HepG2 (cell line): ENCODE measurements around the gene CUL4B. TPM values are rescaled to one million over a fixed set of nuclear protein-coding genes. Genes with fewer than 3 reads are reported as not detected.

Experiments used
- ATAC-seq: fragments of 200-7000 bp; cut with Tn5 transposase; 3 replicates; pipeline ENCODE4 v1.9.1; 2020; ENCODE audit warnings: mild to moderate bottlenecking, moderate library complexity
- BruUV-seq: library from RNA; stranded (reverse); fragments of 400-500 nt; replicated peaks from 2 replicates; lab custom pipeline; 2021; lab: Mats Ljungman, UMichigan
- CTCF ChIA-PET: fragments of 300-600 bp; formaldehyde crosslinking; extraction: SDS; loops from one replicate; lab custom pipeline; 2021; ENCODE audit warnings: low total read pairs, inconsistent platforms, low intra/inter-chr PET ratio; lab: Yijun Ruan, JAX
- POLR2A ChIA-PET: fragments of 350-600 bp; sonication (Branson Sonifier 250); formaldehyde crosslinking; loops from one replicate; lab custom pipeline; 2020; ENCODE audit warnings: antibody characterized with exemption, inconsistent platforms; lab: Yijun Ruan, JAX
- DNase-seq: peaks from one replicate; pipeline ENCODE4 v3.0.0-alpha.2; 2015; ENCODE audit warnings: low spot score
- FAIRE-seq: peaks from 3 replicates; lab custom pipeline; 2011; peaks lifted over from hg19 to GRCh38; lab: Jason Lieb, UNC
- H2AFZ ChIP-seq: one replicate; pipeline ENCODE4 v1.6.1; 2011; ENCODE audit warnings: low read length, inconsistent platforms
- H3K27ac ChIP-seq: fragments of 300-600 bp; 3 replicates; pipeline ENCODE4 v1.8.0; 2011; ENCODE audit warnings: mixed run types, mild to moderate bottlenecking, mixed read lengths, low read length, inconsistent platforms; ENCODE audit not compliant: insufficient read depth; ENCODE audit errors: extremely low read length
- H3K27me3 ChIP-seq, 2 experiments: fragments of 200-600 bp in 1 of 2; 2 replicates in 1 of 2; 3 replicates in 1 of 2; pipeline versions ENCODE4 v1.6.0 to v1.8.0; 2011; ENCODE audit warnings: low read length in 2 of 2, mild to moderate bottlenecking in 2 of 2, moderate library complexity in 2 of 2, inconsistent platforms in 1 of 2; ENCODE audit not compliant: insufficient read depth in 2 of 2, control insufficient read depth in 1 of 2
- H3K36me3 ChIP-seq, 2 experiments: fragments of 200-600 bp in 1 of 2; replicated peaks in 1 of 2; 2 replicates in 1 of 2; 3 replicates in 1 of 2; pipeline versions ENCODE4 v1.5.1 to v1.8.0; 2011; ENCODE audit warnings: low read length in 2 of 2, inconsistent platforms in 1 of 2; ENCODE audit not compliant: insufficient read depth in 2 of 2, control insufficient read depth in 1 of 2
- H3K4me1 ChIP-seq: 2 replicates; pipeline ENCODE4 v1.5.1; 2012; ENCODE audit warnings: low read length, inconsistent platforms; ENCODE audit not compliant: insufficient read depth
- H3K4me2 ChIP-seq: 2 replicates; pipeline ENCODE4 v1.6.0; 2011; ENCODE audit warnings: low read depth, low read length, inconsistent platforms
- H3K4me3 ChIP-seq, 3 experiments: fragments of 200-600 bp in 1 of 3; sonication (generic), shearing (Covaris generic) in 1 of 3; replicated peaks in 1 of 3; 2 replicates each; pipeline ENCODE4 v1.5.1; 2011 to 2016; ENCODE audit warnings: low read length in 3 of 3, inconsistent platforms in 2 of 3, low read depth in 2 of 3, mild to moderate bottlenecking in 2 of 3, control low read depth in 1 of 3, mixed read lengths in 1 of 3; ENCODE audit not compliant: insufficient read depth in 1 of 3
- H3K79me2 ChIP-seq: one replicate; pipeline ENCODE4 v1.6.1; 2011; ENCODE audit warnings: low read length, inconsistent platforms; ENCODE audit not compliant: insufficient read depth
- H3K9ac ChIP-seq: 2 replicates; pipeline ENCODE4 v1.6.0; 2011; ENCODE audit warnings: mild to moderate bottlenecking, low read depth, low read length, inconsistent platforms; ENCODE audit not compliant: insufficient read depth
- H3K9me3 ChIP-seq: 2 replicates; pipeline ENCODE4 v1.5.1; 2012; ENCODE audit warnings: mild to moderate bottlenecking, low read length
- H4K20me1 ChIP-seq: 2 replicates; pipeline ENCODE4 v1.6.0; 2011; ENCODE audit warnings: inconsistent platforms, mild to moderate bottlenecking, low read length, moderate library complexity; ENCODE audit not compliant: insufficient read depth
- ARID5B ChIP-seq: IDR thresholded peaks from 2 replicates; pipeline ENCODE4 v1.4.0; 2020; ENCODE audit warnings: mild to moderate bottlenecking, missing genetic modification reagents
- CBX1 ChIP-seq: IDR thresholded peaks from one replicate; pipeline ENCODE4 v1.6.1; 2016; ENCODE audit warnings: antibody characterized with exemption, low read depth
- EP300 ChIP-seq, 3 experiments: sonication (generic) in 1 of 3; formaldehyde crosslinking in 1 of 3; IDR thresholded peaks; 2 replicates each; pipeline versions ENCODE4 v1.5.1 to v1.6.1; 2011 to 2020; ENCODE audit warnings: low read depth in 2 of 3, low read length in 2 of 3, borderline replicate concordance in 1 of 3, improper control_type of control experiment in 1 of 3, mild to moderate bottlenecking in 1 of 3, missing genetic modification reagents in 1 of 3, moderate library complexity in 1 of 3
- HNF4A ChIP-seq: sonication (generic); formaldehyde crosslinking; IDR thresholded peaks from 2 replicates; pipeline ENCODE4 v1.4.0; 2020; ENCODE audit warnings: missing genetic modification reagents
- ISL2 ChIP-seq: sonication (generic); formaldehyde crosslinking; IDR thresholded peaks from 2 replicates; pipeline ENCODE4 v1.5.0; 2020; ENCODE audit warnings: missing genetic modification reagents
- PAXIP1 ChIP-seq: sonication (generic); formaldehyde crosslinking; conservative IDR thresholded peaks from 2 replicates; pipeline ENCODE4 v1.4.0; 2020; ENCODE audit warnings: mild to moderate bottlenecking, missing genetic modification reagents, moderate library complexity
- ZNF138 ChIP-seq: sonication (generic); formaldehyde crosslinking; IDR thresholded peaks from 2 replicates; pipeline ENCODE4 v1.5.0; 2020; ENCODE audit warnings: mild to moderate bottlenecking, low read depth, missing genetic modification reagents
- ZNF292 ChIP-seq: sonication (generic); formaldehyde crosslinking; IDR thresholded peaks from 2 replicates; pipeline ENCODE4 v1.8.1; 2022; ENCODE audit warnings: mild to moderate bottlenecking, low read depth, missing genetic modification reagents, borderline replicate concordance
- WGBS: methylation state at CpG from one replicate; pipeline ENCODE4 v1.1.6; 2017; ENCODE audit warnings: low lambda C conversion rate; 5-methylcytosine and 5-hydroxymethylcytosine counted together
- in situ Hi-C: cut with HindIII; loops from 2 replicates; pipeline ENCODE4 v1.10.0; 2017; ENCODE audit warnings: low pct_unique_long_range_greater_than_20kb; ENCODE audit not compliant: extremely low pct_ligation_motif_present
- intact Hi-C: fragments of 100-400 bp; cut with micrococcal nuclease; formaldehyde crosslinking; loops from one replicate; pipeline ENCODE4 v1.10.0; 2022; ENCODE audit not compliant: unreplicated experiment
- polyA plus RNA-seq, 8 experiments: library from polyadenylated mRNA; depleted of rRNA in 3 of 8; stranded (reverse) in 7 of 8; unstranded in 1 of 8; fragments of >200 nt; fragmentation: Illumina TruSeq in 4 of 8; extraction: Trizol in 4 of 8; gene quantifications; 2 replicates each; pipeline versions ENCODE4 v1.2.1 to v1.2.3, GENCODE V29; 2011 to 2016; ENCODE audit warnings: low read depth in 4 of 8, missing spikeins in 1 of 8, mixed read lengths in 1 of 8; ENCODE audit not compliant: insufficient read depth in 1 of 8
- total RNA-seq, 5 experiments: library from RNA; depleted of rRNA; stranded (reverse); fragments of >200 nt; fragmentation: Illumina TruSeq; extraction: Trizol; gene quantifications; 2 replicates each; pipeline ENCODE4 v1.2.3, GENCODE V29; 2016; ENCODE audit warnings: low read depth in 1 of 5

Gene CUL4B
- total and polyA plus RNA-seq, 2 of the 13 experiments (the other 11 are each of a cell fraction or from before 2014, with no cell fraction given): 21.6 to 28.5 TPM

GRCh38 chrX:120568609-120569008 is 7.8 kb upstream of the CUL4B start:
- Histone ChIP-seq H3K4me2 (peak overlapping the region; percentile 23; the same call in 1 of the 2 replicates), H3K9me3 (no peaks in the 10 kb centered on the region), H3K27me3 (no peaks in the 10 kb centered on the region), H3K36me3 (no peaks in the 10 kb centered on the region), H3K4me1 (peaks cover 48% of the 10 kb centered on the region), H3K79me2 (no peaks in the 10 kb centered on the region), H3K4me3 (0 out of 6 replicates have a peak overlapping the region, but pooled peaks of 1 of the 3 experiments have one; percentile 12), H4K20me1 (no peaks in the 10 kb centered on the region), H3K9ac (no peak overlapping the region), H3K27ac (no peak overlapping the region), H2AFZ (no peak overlapping the region)
- in situ Hi-C loops (loop anchor here (10.0 kb wide), 1 partner anchor 56 kb away; no protein-coding TSS in a partner anchor), intact Hi-C loops (no loop called here)
- BruUV-seq: no TSS peak
- ChIA-PET CTCF (no interaction called here), POLR2A (no interaction called here)
- FAIRE-seq (peak; percentile 40), ATAC-seq (peak; percentile 76), DNase-seq (peak; percentile 8)
- TF ChIP-seq ZNF292 (CRISPR knock-in tag) (0 out of 2 replicates have a peak, but pooled peaks have one; percentile 27), EP300 (IDR thresholded peaks at IDR 0.05; ENCODE audit: low read depth in 2 of 2, low read length in 2 of 2) (peak in 1 of 2 experiments; percentile 50; a peak in 2 of 4 replicates), EP300 (CRISPR knock-in tag; IDR thresholded peaks at IDR 0.05; ENCODE audit: borderline replicate concordance) (no peak), CBX1 (no peak), HNF4A (CRISPR knock-in tag) (peak; percentile 53; the same call in 1 of the 2 replicates), ZNF138 (CRISPR knock-in tag) (no peak), ARID5B (CRISPR knock-in tag) (peak; percentile 26; the same call in 1 of the 2 replicates), PAXIP1 (peak; percentile 58; the same call in 1 of the 2 replicates), ISL2 (0 out of 2 replicates have a peak, but pooled peaks have one; percentile 19)
- 0% methylated on average over 3 of the region's 3 CpGs for WGBS
